ENCODE measurements around the gene SPRED1. TPM values are rescaled to one million over a fixed set of nuclear protein-coding genes. Genes with fewer than 3 reads are reported as not detected.

Gene SPRED1
- total RNA-seq: 67.3 TPM

GRCh38 chr15:38252481-38253350 lies at the start of gene SPRED1:
SPRED1 (plus strand) TSS chr15:38252836; CDS start chr15:38253186, 350 bp downstream.

Other genes with a start within 250 kb of the SPRED1 start
- 33.2 TPM for gene FAM98B, start 201.3 kb downstream of the SPRED1 start, total RNA-seq

All from parietal lobe (tissue), 1 donor.